Thoracic aorta (tissue), 2 donors: ENCODE measurements around the gene TFEB. TPM values are rescaled to one million over a fixed set of nuclear protein-coding genes. Genes with fewer than 3 reads are reported as not detected.

Experiments used
- ATAC-seq: fragments of 150-250 bp; one replicate; pipeline ENCODE4 v1.8.0; 2017; ENCODE audit warnings: low read depth; ENCODE audit not compliant: insufficient number of reproducible peaks, low FRiP score
- DNase-seq: peaks from one replicate; pipeline ENCODE4 v3.0.0-alpha.2; 2020; ENCODE audit warnings: low spot score
- H3K27ac ChIP-seq, 2 donors: fragments of 200-600 bp; sonication (generic); 1 replicate in 1 of 2; 2 replicates in 1 of 2; pipeline ENCODE4 v1.5.1; 2016; ENCODE audit warnings: mild to moderate bottlenecking in 2 of 2, moderate library complexity in 2 of 2
- H3K27me3 ChIP-seq: fragments of 200-600 bp; sonication (generic); replicated peaks from 2 replicates; pipeline ENCODE4 v1.6.0; 2016; ENCODE audit warnings: mild to moderate bottlenecking; ENCODE audit not compliant: insufficient read depth
- H3K36me3 ChIP-seq: fragments of 200-600 bp; sonication (generic); one replicate; pipeline ENCODE4 v1.5.1; 2016
- H3K4me1 ChIP-seq, 2 donors: fragments of 200-600 bp; sonication (generic); 1 replicate in 1 of 2; 2 replicates in 1 of 2; pipeline versions ENCODE4 v1.5.1 to v1.6.0; 2016; ENCODE audit warnings: low read depth in 2 of 2, mild to moderate bottlenecking in 1 of 2; ENCODE audit not compliant: control insufficient read depth in 1 of 2
- H3K4me3 ChIP-seq: fragments of 200-600 bp; sonication (generic); 2 replicates; pipeline ENCODE4 v1.5.1; 2016; ENCODE audit warnings: mild to moderate bottlenecking
- H3K9me3 ChIP-seq: fragments of 200-600 bp; sonication (generic); 2 replicates; pipeline ENCODE4 v1.5.1; 2016
- total RNA-seq, 2 donors: library from RNA; depleted of rRNA; stranded (reverse); fragments of >200 nt; gene quantifications; one replicate each; pipeline versions ENCODE4 v1.1.0 to v1.2.3, GENCODE V29; 2016
- TF ChIP-seq, protein P1 (sequence below): fragments of 200-600 bp; sonication (generic); IDR thresholded peaks from one replicate; pipeline ENCODE4 v1.5.1; 2019; ENCODE audit warnings: antibody characterized with exemption

The TFEB gene
- total RNA-seq, 2 donors from 2014 or later = 22.9 to 23.8 TPM

DNA sequence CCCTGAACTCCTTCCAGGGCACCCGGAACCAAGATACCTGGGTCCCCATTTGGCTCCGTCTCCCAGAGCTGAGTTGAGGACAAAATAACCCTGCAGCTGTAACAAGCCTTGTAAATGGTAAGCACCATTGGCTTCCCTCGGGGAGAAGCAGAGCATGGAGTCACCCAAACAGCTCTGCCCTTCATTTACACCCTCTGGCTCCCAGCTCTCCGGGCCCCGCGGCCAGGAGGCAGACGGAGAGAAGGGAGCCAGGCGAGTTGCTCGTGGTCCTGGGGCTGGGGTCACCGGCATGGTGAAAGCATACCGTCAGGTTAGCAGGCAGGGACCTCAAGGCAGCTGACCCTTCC, 2.1 kb downstream of the TFEB start:
- peak overlapping the region; percentile 92 to 94 for H3K27ac ChIP-seq
- DNase-seq = no peak
- no peaks in the 10 kb centered on the region for H3K36me3 ChIP-seq
- no peak for ATAC-seq
- TF ChIP-seq, protein P1, sequence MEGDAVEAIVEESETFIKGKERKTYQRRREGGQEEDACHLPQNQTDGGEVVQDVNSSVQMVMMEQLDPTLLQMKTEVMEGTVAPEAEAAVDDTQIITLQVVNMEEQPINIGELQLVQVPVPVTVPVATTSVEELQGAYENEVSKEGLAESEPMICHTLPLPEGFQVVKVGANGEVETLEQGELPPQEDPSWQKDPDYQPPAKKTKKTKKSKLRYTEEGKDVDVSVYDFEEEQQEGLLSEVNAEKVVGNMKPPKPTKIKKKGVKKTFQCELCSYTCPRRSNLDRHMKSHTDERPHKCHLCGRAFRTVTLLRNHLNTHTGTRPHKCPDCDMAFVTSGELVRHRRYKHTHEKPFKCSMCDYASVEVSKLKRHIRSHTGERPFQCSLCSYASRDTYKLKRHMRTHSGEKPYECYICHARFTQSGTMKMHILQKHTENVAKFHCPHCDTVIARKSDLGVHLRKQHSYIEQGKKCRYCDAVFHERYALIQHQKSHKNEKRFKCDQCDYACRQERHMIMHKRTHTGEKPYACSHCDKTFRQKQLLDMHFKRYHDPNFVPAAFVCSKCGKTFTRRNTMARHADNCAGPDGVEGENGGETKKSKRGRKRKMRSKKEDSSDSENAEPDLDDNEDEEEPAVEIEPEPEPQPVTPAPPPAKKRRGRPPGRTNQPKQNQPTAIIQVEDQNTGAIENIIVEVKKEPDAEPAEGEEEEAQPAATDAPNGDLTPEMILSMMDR = no peak
- no peaks in the 10 kb centered on the region for H3K9me3 ChIP-seq
- peak overlapping the region; percentile 97 for H3K4me3 ChIP-seq
- peaks cover 24 to 47% of the 10 kb centered on the region in 2 donors for H3K4me1 ChIP-seq
- H3K27me3 ChIP-seq = no peaks in the 10 kb centered on the region

DNA sequence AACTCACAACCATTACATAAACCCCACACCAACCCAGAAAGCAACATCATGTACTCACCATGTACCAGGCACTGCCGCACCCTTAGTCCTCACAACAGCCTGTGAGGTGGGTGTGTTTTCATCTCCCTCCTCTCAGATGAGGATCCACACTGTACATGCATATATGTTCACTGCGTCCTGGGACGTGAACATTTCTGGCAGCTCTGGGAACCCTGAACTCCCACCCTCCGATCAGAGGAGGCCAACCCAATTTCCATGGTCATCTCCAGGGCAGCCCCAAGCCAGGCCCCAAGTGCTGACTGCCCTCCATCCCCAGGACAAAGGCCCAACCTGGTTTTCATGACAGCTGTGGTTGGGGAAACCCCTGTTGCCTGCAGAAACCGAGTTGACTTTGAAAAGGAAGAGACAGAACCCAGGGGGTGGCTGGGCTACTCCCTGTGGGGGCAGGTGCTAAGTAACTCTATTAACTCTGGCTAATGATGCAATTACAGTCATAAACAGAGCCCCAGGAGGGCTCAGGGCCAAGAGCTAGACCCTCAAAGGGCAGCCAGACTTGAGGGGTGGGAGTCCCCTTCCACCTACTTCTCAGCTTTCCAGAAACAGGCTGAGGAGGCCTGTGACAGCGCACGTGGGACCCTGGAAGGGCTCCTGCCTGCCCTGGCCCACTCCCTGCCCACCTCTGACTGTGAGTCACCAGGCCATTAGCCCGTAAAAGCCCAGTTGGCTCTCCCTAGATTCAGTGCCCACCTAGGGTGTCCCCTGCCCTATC, 2.6 kb downstream of the TFEB start:
- Histone ChIP-seq H3K27me3 (no peaks in the 10 kb centered on the region), H3K36me3 (no peaks in the 10 kb centered on the region), H3K4me3 (peak overlapping the region; percentile 97), H3K4me1 (peaks cover 24 to 47% of the 10 kb centered on the region in 2 donors), H3K27ac (peak overlapping the region; percentile 92 to 94), H3K9me3 (no peaks in the 10 kb centered on the region)
- TF ChIP-seq, protein P1 = no peak
- ATAC-seq = no peak
- no peak for DNase-seq

DNA sequence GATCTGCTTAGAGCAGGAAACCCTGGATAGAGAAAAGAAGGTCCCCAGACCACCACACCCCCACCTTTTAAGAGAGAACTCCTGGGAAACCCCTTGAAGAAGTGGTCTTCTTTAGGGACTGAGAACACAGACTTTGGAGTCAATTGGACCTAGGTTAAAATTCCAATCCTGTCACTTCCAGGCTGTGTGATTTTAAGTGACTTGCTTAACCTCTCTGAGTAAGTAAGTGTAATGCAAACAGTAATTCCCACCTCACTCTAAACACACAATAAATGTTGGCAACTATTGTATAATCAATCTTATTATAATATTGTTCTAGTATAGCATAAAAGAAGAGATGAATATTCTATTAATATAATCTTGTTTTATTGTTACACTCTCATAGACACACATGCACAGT, 3.3 kb downstream of the TFEB start:
- H3K4me3 ChIP-seq = no peak overlapping the region
- DNase-seq (no peak), ATAC-seq (no peak)
- no peak overlapping the region for H3K27ac ChIP-seq
- no peaks in the 10 kb centered on the region for H3K9me3 ChIP-seq
- peaks cover 24 to 47% of the 10 kb centered on the region in 2 donors for H3K4me1 ChIP-seq
- H3K36me3 ChIP-seq = no peaks in the 10 kb centered on the region
- no peaks in the 10 kb centered on the region for H3K27me3 ChIP-seq
- TF ChIP-seq, protein P1 = no peak

DNA sequence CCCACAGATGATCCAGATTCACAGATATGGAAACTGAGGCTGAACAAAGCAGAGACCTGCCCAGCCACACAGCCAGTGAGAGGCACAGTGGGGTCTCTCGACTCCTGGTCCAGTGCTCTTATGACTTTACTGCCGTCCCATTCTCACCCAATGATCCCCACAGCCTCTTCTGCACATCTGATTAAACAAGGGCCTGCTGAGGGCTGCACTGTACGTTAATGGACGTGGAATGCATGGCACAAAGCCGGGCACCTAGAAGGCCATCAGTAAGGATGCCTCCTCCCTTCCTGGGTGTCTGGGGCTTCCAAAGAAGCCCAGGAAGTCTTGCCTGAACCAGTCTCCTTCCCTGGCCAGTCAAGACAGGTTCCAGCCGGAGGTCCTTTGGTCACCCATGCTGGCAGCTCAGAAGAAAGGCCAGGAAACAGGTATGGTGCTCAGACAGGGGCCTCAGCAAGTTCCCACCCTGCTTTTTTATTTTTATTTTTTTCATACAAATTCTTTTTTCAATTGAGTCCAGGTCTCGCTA, 3.8 kb downstream of the TFEB start:
- no peak overlapping the region for H3K27ac ChIP-seq

More for the DNA sequence above, 3.8 kb downstream of the TFEB start:
- Histone ChIP-seq H3K9me3 (no peaks in the 10 kb centered on the region), H3K27me3 (no peaks in the 10 kb centered on the region), H3K4me3 (no peak overlapping the region), H3K36me3 (no peaks in the 10 kb centered on the region), H3K4me1 (peaks cover 24 to 47% of the 10 kb centered on the region in 2 donors)
- ATAC-seq = no peak
- DNase-seq = no peak
- TF ChIP-seq, protein P1 = no peak
